GM12878 (cell line): ENCODE data around the gene PCDHGA1. TPM values are rescaled to one million over a fixed set of nuclear protein-coding genes. Genes with fewer than 3 reads are reported as not detected.

Experiments
- ATAC-seq: fragments of 200-7000 bp; cut with Tn5 transposase; 3 replicates; pipeline ENCODE4 v1.9.1; 2020; ENCODE audit warnings: mild to moderate bottlenecking, moderate library complexity
- BruUV-seq: library from RNA; stranded (reverse); fragments of 400-500 nt; replicated peaks from 2 replicates; lab custom pipeline; 2021; lab: Mats Ljungman, UMichigan
- CTCF ChIA-PET: fragments of 300-600 bp; sonication (Branson Sonifier 250); formaldehyde crosslinking; extraction: SDS; loops from one replicate; lab custom pipeline; 2021; ENCODE audit warnings: inconsistent platforms; lab: Yijun Ruan, JAX
- POLR2A ChIA-PET: fragments of 350-600 bp; formaldehyde crosslinking; extraction: SDS; loops from one replicate; lab custom pipeline; 2021; ENCODE audit warnings: inconsistent platforms; lab: Charles Lee
- RAD21 ChIA-PET: fragments of 300-600 bp; sonication (Branson Sonifier 250); formaldehyde crosslinking; loops from one replicate; lab custom pipeline; 2023; ENCODE audit warnings: antibody characterized with exemption; ENCODE audit not compliant: unreplicated experiment; lab: Charles Lee
- SMC1A ChIA-PET: fragments of 300-600 bp; sonication (Branson Sonifier 250); formaldehyde crosslinking; loops from one replicate; lab custom pipeline; 2023; ENCODE audit not compliant: unreplicated experiment, uncharacterized antibody; lab: Charles Lee
- DNase-seq: peaks from one replicate; pipeline ENCODE4 v3.0.0-alpha.2; 2011; ENCODE audit warnings: low read depth, low spot score
- FAIRE-seq: peaks from 3 replicates; lab custom pipeline; 2011; peaks lifted over from hg19 to GRCh38; lab: Jason Lieb, UNC
- H2AFZ ChIP-seq: 2 replicates; pipeline ENCODE4 v1.6.0; 2011; ENCODE audit warnings: low read depth, low read length, control low read depth; ENCODE audit not compliant: control insufficient read depth
- H3K27ac ChIP-seq: 2 replicates; pipeline ENCODE4 v1.5.1; 2011; ENCODE audit warnings: control low read depth; ENCODE audit not compliant: control insufficient read depth, insufficient read depth
- H3K27me3 ChIP-seq, 2 experiments: replicated peaks in 1 of 2; 2 replicates each; pipeline versions ENCODE4 v1.6.0 to v1.6.1; 2011; ENCODE audit warnings: low read length in 1 of 2; ENCODE audit not compliant: control insufficient read depth in 2 of 2, insufficient read depth in 2 of 2
- H3K36me3 ChIP-seq, 2 experiments: 2 replicates each; pipeline ENCODE4 v1.5.1; 2011; ENCODE audit warnings: low read length in 1 of 2; ENCODE audit not compliant: control insufficient read depth in 2 of 2, insufficient read depth in 2 of 2
- H3K4me1 ChIP-seq: 2 replicates; pipeline ENCODE4 v1.6.1; 2011; ENCODE audit warnings: mild to moderate bottlenecking, low read length, moderate library complexity, mixed read lengths; ENCODE audit not compliant: control insufficient read depth, insufficient read depth
- H3K4me2 ChIP-seq: 2 replicates; pipeline ENCODE4 v1.6.0; 2011; ENCODE audit warnings: control low read depth; ENCODE audit not compliant: control insufficient read depth, insufficient read depth
- H3K4me3 ChIP-seq: fragments of 200-600 bp; sonication (generic); 2 replicates; pipeline ENCODE4 v1.5.1; 2016
- H3K79me2 ChIP-seq: 2 replicates; pipeline ENCODE4 v1.6.0; 2011; ENCODE audit warnings: low read length; ENCODE audit not compliant: control insufficient read depth, insufficient read depth
- H3K9ac ChIP-seq: 2 replicates; pipeline ENCODE4 v1.8.0; 2011; ENCODE audit warnings: low read length, control low read depth, mixed read lengths; ENCODE audit not compliant: control insufficient read depth, insufficient read depth
- H3K9me3 ChIP-seq: replicated peaks from 3 replicates; pipeline ENCODE4 v1.5.1; 2011; ENCODE audit warnings: mild to moderate bottlenecking, low read length; ENCODE audit not compliant: control insufficient read depth, insufficient read depth
- H4K20me1 ChIP-seq: 2 replicates; pipeline ENCODE4 v1.6.0; 2011; ENCODE audit not compliant: control insufficient read depth, insufficient read depth
- CBX5 ChIP-seq: sonication (generic); IDR thresholded peaks from 2 replicates; pipeline ENCODE4 v1.6.1; 2016; ENCODE audit warnings: low read depth, moderate library complexity, mild to moderate bottlenecking, inconsistent platforms
- CHD4 ChIP-seq: fragments of 200-600 bp; sonication (generic); IDR thresholded peaks from 2 replicates; pipeline ENCODE4 v1.6.1; 2016; ENCODE audit warnings: mild to moderate bottlenecking
- ETV6 ChIP-seq, 2 experiments: fragments of 450-650 bp in 1 of 2; IDR thresholded peaks in 1 of 2; conservative IDR thresholded peaks in 1 of 2; 2 replicates each; pipeline ENCODE4 v1.6.1; 2014; ENCODE audit warnings: antibody characterized with exemption in 1 of 2, borderline replicate concordance in 1 of 2, low read depth in 1 of 2, mild to moderate bottlenecking in 1 of 2, moderate library complexity in 1 of 2
- HDAC2 ChIP-seq: fragments of 200-600 bp; sonication (generic); IDR thresholded peaks from 2 replicates; pipeline ENCODE4 v1.6.1; 2017
- JUNB ChIP-seq: IDR thresholded peaks from 2 replicates; pipeline ENCODE4 v1.6.1; 2016; ENCODE audit warnings: antibody characterized with exemption, mild to moderate bottlenecking
- KLF5 ChIP-seq: fragments of 450-650 bp; IDR thresholded peaks from 2 replicates; pipeline ENCODE4 v1.6.1; 2014; ENCODE audit warnings: mild to moderate bottlenecking; ENCODE audit not compliant: partially characterized antibody
- NRF1 ChIP-seq: conservative IDR thresholded peaks from 2 replicates; pipeline ENCODE4 v1.6.1; 2011; ENCODE audit warnings: mild to moderate bottlenecking, low read depth, low read length, improper control_type of control experiment
- PML ChIP-seq: IDR thresholded peaks from 2 replicates; pipeline ENCODE4 v1.6.1; 2012; ENCODE audit warnings: low read length, inconsistent platforms
- RAD21 ChIP-seq: IDR thresholded peaks from 2 replicates; pipeline ENCODE4 v1.6.1; 2011; ENCODE audit warnings: mild to moderate bottlenecking, low read depth, low read length, moderate library complexity; ENCODE audit not compliant: insufficient read depth
- SRF ChIP-seq, 2 experiments: IDR thresholded peaks; 2 replicates each; pipeline ENCODE4 v1.6.1; 2011; ENCODE audit warnings: low read depth in 2 of 2, low read length in 2 of 2, mild to moderate bottlenecking in 1 of 2, moderate library complexity in 1 of 2
- TBL1XR1 ChIP-seq: IDR thresholded peaks from 2 replicates; pipeline ENCODE4 v1.6.1; 2012; ENCODE audit warnings: low read depth, low read length, improper control_type of control experiment
- ZNF622 ChIP-seq: fragments of 450-650 bp; IDR thresholded peaks from 2 replicates; pipeline ENCODE4 v1.6.1; 2017; ENCODE audit warnings: mild to moderate bottlenecking, inconsistent platforms
- WGBS: methylation state at CpG from one replicate; pipeline ENCODE4 v1.1.6; 2016; ENCODE audit warnings: low lambda C conversion rate; ENCODE audit not compliant: insufficient replicate concordance, insufficient coverage; ENCODE audit errors: missing lambda C conversion rate; 5-methylcytosine and 5-hydroxymethylcytosine counted together
- in situ Hi-C: fragments of 300-500 bp; cut with MboI; formaldehyde crosslinking; loops from 9 replicates; pipeline ENCODE4 v1.14.3; 2018; ENCODE audit warnings: mixed read lengths
- intact Hi-C: fragments of 100-400 bp; cut with micrococcal nuclease; formaldehyde crosslinking; loops from one replicate; pipeline ENCODE4 v1.14.2; 2022; ENCODE audit not compliant: unreplicated experiment
- polyA plus RNA-seq, 11 experiments: library from polyadenylated mRNA; depleted of rRNA in 4 of 11; unstranded in 6 of 11; stranded (reverse) in 5 of 11; fragments of >200 nt; fragmentation: Nextera tagmentation in 4 of 11; fragmentation: Illumina TruSeq in 1 of 11; extraction: Ambion mirVana in 4 of 11; extraction: Trizol in 1 of 11; gene quantifications; 1 replicate in 1 of 11; 2 replicates in 10 of 11; pipeline versions ENCODE4 v1.2.1 to v1.2.3, GENCODE V29; 2011 to 2016; ENCODE audit warnings: inconsistent platforms in 2 of 11, missing spikeins in 2 of 11, low read depth in 1 of 11
- total RNA-seq, 4 experiments: library from RNA; depleted of rRNA in 3 of 4; stranded (reverse); fragments of >200 nt in 3 of 4; fragmentation: Illumina TruSeq in 1 of 4; extraction: Trizol in 1 of 4; gene quantifications; 2 replicates each; pipeline versions ENCODE4 v1.2.1 to v1.2.3, GENCODE V29; 2013 to 2021
- TF ChIP-seq, protein P1 (sequence below): fragments of 450-650 bp; IDR thresholded peaks from 2 replicates; pipeline ENCODE4 v1.6.1; 2017; ENCODE audit warnings: antibody characterized with exemption, mild to moderate bottlenecking, moderate library complexity
- TF ChIP-seq, protein P2 (sequence below): IDR thresholded peaks from 2 replicates; pipeline ENCODE4 v1.6.1; 2011; ENCODE audit warnings: borderline replicate concordance, low read depth, mild to moderate bottlenecking, moderate library complexity, low read length; ENCODE audit not compliant: insufficient read depth, poor library complexity, severe bottlenecking
- TF ChIP-seq, protein P3 (sequence below): IDR thresholded peaks from 2 replicates; pipeline ENCODE4 v1.6.1; 2012; ENCODE audit warnings: improper control_type of control experiment, low read depth, low read length; ENCODE audit not compliant: insufficient replicate concordance

Gene PCDHGA1
- total and polyA plus RNA-seq, 10 of the 15 experiments (the other 5 are each of a cell fraction or from before 2014, with no cell fraction given): 0.02 to 0.51 (median 0.19) TPM; not detected in 3

DNA sequence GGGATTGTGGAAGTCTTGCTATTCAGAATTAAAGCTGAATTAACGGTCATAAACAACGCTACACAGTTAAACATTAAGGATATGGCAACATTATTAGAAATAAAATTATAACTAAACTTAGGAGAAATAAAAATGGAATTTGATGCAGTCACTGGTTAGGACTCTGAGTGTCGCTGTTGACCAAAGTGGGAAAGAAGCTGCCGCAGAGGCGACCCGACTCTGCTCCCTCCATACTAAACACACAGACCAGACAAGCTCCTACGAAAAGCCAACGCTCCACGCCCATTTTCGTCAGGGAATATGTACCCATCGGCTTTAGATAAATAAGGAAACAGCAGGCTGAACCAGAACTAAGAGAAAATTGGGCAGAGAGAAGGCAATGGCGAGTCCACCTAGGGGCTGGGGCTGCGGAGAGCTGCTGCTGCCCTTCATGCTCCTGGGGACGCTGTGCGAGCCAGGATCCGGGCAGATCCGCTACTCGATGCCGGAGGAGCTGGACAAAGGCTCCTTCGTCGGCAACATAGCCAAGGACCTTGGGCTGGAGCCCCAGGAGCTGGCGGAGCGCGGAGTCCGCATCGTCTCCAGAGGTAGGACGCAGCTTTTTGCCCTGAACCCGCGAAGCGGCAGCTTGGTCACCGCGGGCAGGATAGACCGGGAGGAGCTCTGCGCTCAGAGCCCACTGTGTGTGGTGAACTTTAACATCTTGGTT lies 33.8 kb downstream of the PCDHGA1 start, which contains the start of gene PCDHGA5:
Gene PCDHGA5, plus strand, starts transcription at position 211 of the 709 bp plus-strand sequence. Its CDS starts 169 bp downstream, at position 380.
- RAD21 ChIA-PET: no interaction called here
- Histone ChIP-seq H3K27me3 (no peaks in the 10 kb centered on the region; a peak in 1 of 4 replicates), H3K4me3 (no peak within 1 kb of the TSS), H3K4me2 (no peak within 1 kb of the TSS), H3K79me2 (no peaks in the 10 kb centered on the region), H3K9me3 (peaks cover 15% of the 10 kb centered on the region; the same call in 2 of the 3 replicates), H3K27ac (no peak within 1 kb of the TSS), H3K4me1 (no peaks in the 10 kb centered on the region), H4K20me1 (no peaks in the 10 kb centered on the region), H3K9ac (no peak within 1 kb of the TSS), H3K36me3 (no peaks in the 10 kb centered on the region), H2AFZ (no peak within 1 kb of the TSS)
- WGBS: 79% methylated on average over 34 of the region's 34 CpGs
- no TSS peak for BruUV-seq
- in situ Hi-C loops (no loop called here), intact Hi-C loops (no loop called here)
- CTCF ChIA-PET: interaction anchor here (1.1 kb wide), 1 partner anchor 146 kb away, joined by 3 read pairs; no protein-coding TSS in a partner anchor
- SMC1A ChIA-PET: no interaction called here
- no peak for ATAC-seq
- POLR2A ChIA-PET: no interaction called here
- no peak for DNase-seq
- no peak for FAIRE-seq
- TF ChIP-seq HDAC2: no peak
- TF ChIP-seq CHD4: no peak
- TF ChIP-seq ETV6 (conservative IDR thresholded peaks at IDR 0.05 in 1 of 2, IDR thresholded peaks at IDR 0.05 in 1 of 2; ENCODE audit: borderline replicate concordance in 1 of 2, low read depth in 1 of 2): no peak
- no peak for TF ChIP-seq SRF (IDR thresholded peaks at IDR 0.05; ENCODE audit: low read depth in 2 of 2, low read length in 2 of 2)
- TF ChIP-seq ZNF622: no peak
- TF ChIP-seq KLF5: no peak
- TF ChIP-seq, protein P1, sequence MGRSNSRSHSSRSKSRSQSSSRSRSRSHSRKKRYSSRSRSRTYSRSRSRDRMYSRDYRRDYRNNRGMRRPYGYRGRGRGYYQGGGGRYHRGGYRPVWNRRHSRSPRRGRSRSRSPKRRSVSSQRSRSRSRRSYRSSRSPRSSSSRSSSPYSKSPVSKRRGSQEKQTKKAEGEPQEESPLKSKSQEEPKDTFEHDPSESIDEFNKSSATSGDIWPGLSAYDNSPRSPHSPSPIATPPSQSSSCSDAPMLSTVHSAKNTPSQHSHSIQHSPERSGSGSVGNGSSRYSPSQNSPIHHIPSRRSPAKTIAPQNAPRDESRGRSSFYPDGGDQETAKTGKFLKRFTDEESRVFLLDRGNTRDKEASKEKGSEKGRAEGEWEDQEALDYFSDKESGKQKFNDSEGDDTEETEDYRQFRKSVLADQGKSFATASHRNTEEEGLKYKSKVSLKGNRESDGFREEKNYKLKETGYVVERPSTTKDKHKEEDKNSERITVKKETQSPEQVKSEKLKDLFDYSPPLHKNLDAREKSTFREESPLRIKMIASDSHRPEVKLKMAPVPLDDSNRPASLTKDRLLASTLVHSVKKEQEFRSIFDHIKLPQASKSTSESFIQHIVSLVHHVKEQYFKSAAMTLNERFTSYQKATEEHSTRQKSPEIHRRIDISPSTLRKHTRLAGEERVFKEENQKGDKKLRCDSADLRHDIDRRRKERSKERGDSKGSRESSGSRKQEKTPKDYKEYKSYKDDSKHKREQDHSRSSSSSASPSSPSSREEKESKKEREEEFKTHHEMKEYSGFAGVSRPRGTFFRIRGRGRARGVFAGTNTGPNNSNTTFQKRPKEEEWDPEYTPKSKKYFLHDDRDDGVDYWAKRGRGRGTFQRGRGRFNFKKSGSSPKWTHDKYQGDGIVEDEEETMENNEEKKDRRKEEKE: no peak
- no peak for TF ChIP-seq PML
- TF ChIP-seq JUNB: no peak
- no peak for TF ChIP-seq NRF1
- TF ChIP-seq CBX5: no peak
- no peak for TF ChIP-seq RAD21
- TF ChIP-seq, protein P2, sequence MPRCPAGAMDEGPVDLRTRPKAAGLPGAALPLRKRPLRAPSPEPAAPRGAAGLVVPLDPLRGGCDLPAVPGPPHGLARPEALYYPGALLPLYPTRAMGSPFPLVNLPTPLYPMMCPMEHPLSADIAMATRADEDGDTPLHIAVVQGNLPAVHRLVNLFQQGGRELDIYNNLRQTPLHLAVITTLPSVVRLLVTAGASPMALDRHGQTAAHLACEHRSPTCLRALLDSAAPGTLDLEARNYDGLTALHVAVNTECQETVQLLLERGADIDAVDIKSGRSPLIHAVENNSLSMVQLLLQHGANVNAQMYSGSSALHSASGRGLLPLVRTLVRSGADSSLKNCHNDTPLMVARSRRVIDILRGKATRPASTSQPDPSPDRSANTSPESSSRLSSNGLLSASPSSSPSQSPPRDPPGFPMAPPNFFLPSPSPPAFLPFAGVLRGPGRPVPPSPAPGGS: no peak
- TF ChIP-seq, protein P3, sequence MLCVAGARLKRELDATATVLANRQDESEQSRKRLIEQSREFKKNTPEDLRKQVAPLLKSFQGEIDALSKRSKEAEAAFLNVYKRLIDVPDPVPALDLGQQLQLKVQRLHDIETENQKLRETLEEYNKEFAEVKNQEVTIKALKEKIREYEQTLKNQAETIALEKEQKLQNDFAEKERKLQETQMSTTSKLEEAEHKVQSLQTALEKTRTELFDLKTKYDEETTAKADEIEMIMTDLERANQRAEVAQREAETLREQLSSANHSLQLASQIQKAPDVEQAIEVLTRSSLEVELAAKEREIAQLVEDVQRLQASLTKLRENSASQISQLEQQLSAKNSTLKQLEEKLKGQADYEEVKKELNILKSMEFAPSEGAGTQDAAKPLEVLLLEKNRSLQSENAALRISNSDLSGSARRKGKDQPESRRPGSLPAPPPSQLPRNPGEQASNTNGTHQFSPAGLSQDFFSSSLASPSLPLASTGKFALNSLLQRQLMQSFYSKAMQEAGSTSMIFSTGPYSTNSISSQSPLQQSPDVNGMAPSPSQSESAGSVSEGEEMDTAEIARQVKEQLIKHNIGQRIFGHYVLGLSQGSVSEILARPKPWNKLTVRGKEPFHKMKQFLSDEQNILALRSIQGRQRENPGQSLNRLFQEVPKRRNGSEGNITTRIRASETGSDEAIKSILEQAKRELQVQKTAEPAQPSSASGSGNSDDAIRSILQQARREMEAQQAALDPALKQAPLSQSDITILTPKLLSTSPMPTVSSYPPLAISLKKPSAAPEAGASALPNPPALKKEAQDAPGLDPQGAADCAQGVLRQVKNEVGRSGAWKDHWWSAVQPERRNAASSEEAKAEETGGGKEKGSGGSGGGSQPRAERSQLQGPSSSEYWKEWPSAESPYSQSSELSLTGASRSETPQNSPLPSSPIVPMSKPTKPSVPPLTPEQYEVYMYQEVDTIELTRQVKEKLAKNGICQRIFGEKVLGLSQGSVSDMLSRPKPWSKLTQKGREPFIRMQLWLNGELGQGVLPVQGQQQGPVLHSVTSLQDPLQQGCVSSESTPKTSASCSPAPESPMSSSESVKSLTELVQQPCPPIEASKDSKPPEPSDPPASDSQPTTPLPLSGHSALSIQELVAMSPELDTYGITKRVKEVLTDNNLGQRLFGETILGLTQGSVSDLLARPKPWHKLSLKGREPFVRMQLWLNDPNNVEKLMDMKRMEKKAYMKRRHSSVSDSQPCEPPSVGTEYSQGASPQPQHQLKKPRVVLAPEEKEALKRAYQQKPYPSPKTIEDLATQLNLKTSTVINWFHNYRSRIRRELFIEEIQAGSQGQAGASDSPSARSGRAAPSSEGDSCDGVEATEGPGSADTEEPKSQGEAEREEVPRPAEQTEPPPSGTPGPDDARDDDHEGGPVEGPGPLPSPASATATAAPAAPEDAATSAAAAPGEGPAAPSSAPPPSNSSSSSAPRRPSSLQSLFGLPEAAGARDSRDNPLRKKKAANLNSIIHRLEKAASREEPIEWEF: no peak
- no peak for TF ChIP-seq TBL1XR1
